GM21529 (cell line): ENCODE measurements around the gene NUP85.
A peak's percentile ranks its signal among the peaks of the same experiment; 100 is the strongest.
"Not testable (repeated sequence)": the region's sequence is repeated elsewhere in the genome, so short reads cannot be mapped to it uniquely, and the experiment has no call there.

Experiments used
- ATAC-seq: cut with Tn5 transposase; IDR thresholded peaks from one replicate; pipeline ENCODE4 v1.9.1; 2021; ENCODE audit not compliant: unreplicated experiment

NUP85 gene

GRCh38 chr17:75205037-75205792, at the start of gene NUP85:
Gene NUP85 (plus strand): TSS chr17:75205679. CDS start chr17:75205762, 83 bp downstream.
- peak; percentile 62 for ATAC-seq

GRCh38 chr17:75158480-75158879, 47.0 kb upstream of the NUP85 start:
- ATAC-seq = not testable (repeated sequence)

GRCh38 chr17:75159196-75160031, 46.1 kb upstream of the NUP85 start:
- no peak for ATAC-seq

- no peak for ATAC-seq
Measured at GRCh38 chr17:75160211-75160610, 45.3 kb upstream of the NUP85 start.

GRCh38 chr17:75163074-75163473, 42.4 kb upstream of the NUP85 start:
- no peak for ATAC-seq

GRCh38 chr17:75164606-75165005, 40.9 kb upstream of the NUP85 start:
- not testable (repeated sequence) for ATAC-seq

GRCh38 chr17:75168998-75169397, 36.5 kb upstream of the NUP85 start:
- ATAC-seq = no peak

GRCh38 chr17:75173526-75173925, 32.0 kb upstream of the NUP85 start:
- ATAC-seq = no peak

GRCh38 chr17:75174996-75175395, 30.5 kb upstream of the NUP85 start:
- no peak for ATAC-seq

GRCh38 chr17:75176625-75177024, 28.9 kb upstream of the NUP85 start:
- ATAC-seq = no peak

- no peak for ATAC-seq
Measured at GRCh38 chr17:75178453-75178852, 27.0 kb upstream of the NUP85 start.

- no peak for ATAC-seq
Measured at GRCh38 chr17:75181110-75181509, 24.4 kb upstream of the NUP85 start.

GRCh38 chr17:75181608-75182318, 23.7 kb upstream of the NUP85 start:
- peak; percentile 5 for ATAC-seq

- ATAC-seq = peak; percentile 26
Measured at GRCh38 chr17:75182319-75182568, 23.2 kb upstream of the NUP85 start.

GRCh38 chr17:75182569-75183436, 22.7 kb upstream of the NUP85 start, which contains the start of gene SUMO2:
Gene SUMO2 (minus strand): TSS chr17:75182959. CDS start chr17:75182834, 125 bp downstream.
- peak; percentile 72 for ATAC-seq

- ATAC-seq = no peak
Measured at GRCh38 chr17:75183999-75184884, 21.2 kb upstream of the NUP85 start.

GRCh38 chr17:75188614-75189013, 16.9 kb upstream of the NUP85 start:
- ATAC-seq = no peak

GRCh38 chr17:75191584-75191983, 13.9 kb upstream of the NUP85 start:
- no peak for ATAC-seq

- ATAC-seq = no peak
Measured at GRCh38 chr17:75194879-75195278, 10.6 kb upstream of the NUP85 start.
